OCI-LY7 (cell line): Measurements from ENCODE around the gene NUP43. TPM values are rescaled to one million over a fixed set of nuclear protein-coding genes. Genes with fewer than 3 reads are reported as not detected.

Source experiments
- BruUV-seq: library from RNA; stranded (reverse); fragments of 400-500 nt; replicated peaks from 2 replicates; lab custom pipeline; 2021; lab: Mats Ljungman, UMichigan
- CTCF ChIA-PET: fragments of 300-600 bp; sonication (Branson Sonifier 250); formaldehyde crosslinking; loops from one replicate; lab custom pipeline; 2022; ENCODE audit warnings: antibody characterized with exemption; ENCODE audit not compliant: unreplicated experiment; lab: Charles Lee
- POLR2A ChIA-PET: fragments of 300-600 bp; sonication (Branson Sonifier 250); formaldehyde crosslinking; loops from one replicate; lab custom pipeline; 2022; ENCODE audit warnings: antibody characterized with exemption; lab: Charles Lee
- DNase-seq: peaks from one replicate; pipeline ENCODE4 v3.0.0-alpha.2; 2015; ENCODE audit warnings: low spot score
- H2AFZ ChIP-seq: fragments of 200-600 bp; sonication (generic), shearing (Covaris generic); 2 replicates; pipeline ENCODE4 v1.6.1; 2014; ENCODE audit warnings: mild to moderate bottlenecking, antibody characterized with exemption, low read length, moderate library complexity
- H3K27ac ChIP-seq: fragments of 200-600 bp; sonication (generic); 2 replicates; pipeline ENCODE4 v1.5.1; 2014; ENCODE audit warnings: mixed run types, low read depth, mild to moderate bottlenecking, moderate library complexity, low read length, inconsistent platforms; ENCODE audit not compliant: poor library complexity, severe bottlenecking
- H3K36me3 ChIP-seq: fragments of 200-600 bp; sonication (generic); 2 replicates; pipeline ENCODE4 v1.6.1; 2014; ENCODE audit warnings: mild to moderate bottlenecking, antibody characterized with exemption, low read length, moderate library complexity, mixed read lengths; ENCODE audit not compliant: insufficient read depth
- H3K4me1 ChIP-seq: fragments of 200-600 bp; sonication (generic); 2 replicates; pipeline ENCODE4 v1.5.1; 2014; ENCODE audit warnings: mild to moderate bottlenecking, low read length; ENCODE audit not compliant: insufficient read depth, poor library complexity, severe bottlenecking
- H3K4me2 ChIP-seq: fragments of 200-600 bp; sonication (generic); 2 replicates; pipeline ENCODE4 v1.6.1; 2014; ENCODE audit warnings: mild to moderate bottlenecking, low read length
- H3K4me3 ChIP-seq: fragments of 200-600 bp; sonication (generic); 2 replicates; pipeline ENCODE4 v1.5.1; 2014; ENCODE audit warnings: mild to moderate bottlenecking, low read depth, low read length; ENCODE audit not compliant: poor library complexity, severe bottlenecking
- H3K79me2 ChIP-seq: fragments of 200-600 bp; sonication (generic); 2 replicates; pipeline ENCODE4 v1.6.1; 2016; ENCODE audit warnings: low read depth, mild to moderate bottlenecking, low read length, moderate library complexity, mixed read lengths; ENCODE audit not compliant: insufficient read depth
- H3K9me2 ChIP-seq: fragments of 200-600 bp; sonication (generic); 2 replicates; pipeline ENCODE4 v1.6.1; 2016; ENCODE audit warnings: mild to moderate bottlenecking, low read length, mixed read lengths; ENCODE audit not compliant: insufficient read depth
- H3K9me3 ChIP-seq: fragments of 200-600 bp; sonication (generic); 2 replicates; pipeline ENCODE4 v1.6.1; 2014; ENCODE audit warnings: mild to moderate bottlenecking, mixed run types, low read length, mixed read lengths
- H4K20me1 ChIP-seq: fragments of 200-600 bp; sonication (generic); 2 replicates; pipeline ENCODE4 v1.6.1; 2014; ENCODE audit warnings: mild to moderate bottlenecking, antibody characterized with exemption, low read length, moderate library complexity, mixed read lengths; ENCODE audit not compliant: insufficient read depth
- EZH2phosphoT487 ChIP-seq: fragments of 200-600 bp; sonication (generic); IDR thresholded peaks from 2 replicates; pipeline ENCODE4 v1.6.1; 2018; ENCODE audit warnings: low read depth, borderline replicate concordance, mild to moderate bottlenecking, mixed run types, antibody characterized with exemption, low read length, moderate library complexity, mixed read lengths
- intact Hi-C: fragments of 100-400 bp; cut with micrococcal nuclease; formaldehyde crosslinking; loops from one replicate; pipeline ENCODE4 v1.10.0; 2022; ENCODE audit not compliant: unreplicated experiment
- total RNA-seq, 2 experiments: library from RNA; depleted of rRNA in 1 of 2; stranded (reverse); fragments of >200 nt in 1 of 2; shearing (Covaris generic) in 1 of 2; gene quantifications; 2 replicates each; pipeline ENCODE4 v1.2.3, GENCODE V29; 2014 to 2022
- TF ChIP-seq, protein P1 (sequence below): fragments of 200-600 bp; sonication (generic); conservative IDR thresholded peaks from 2 replicates; pipeline ENCODE4 v1.5.1; 2014; ENCODE audit warnings: mild to moderate bottlenecking, antibody characterized with exemption, low read length, moderate library complexity, mixed read lengths

NUP43 gene
- total RNA-seq, 2 experiments from 2014 or later, result 28.6 to 73.0 TPM

DNA sequence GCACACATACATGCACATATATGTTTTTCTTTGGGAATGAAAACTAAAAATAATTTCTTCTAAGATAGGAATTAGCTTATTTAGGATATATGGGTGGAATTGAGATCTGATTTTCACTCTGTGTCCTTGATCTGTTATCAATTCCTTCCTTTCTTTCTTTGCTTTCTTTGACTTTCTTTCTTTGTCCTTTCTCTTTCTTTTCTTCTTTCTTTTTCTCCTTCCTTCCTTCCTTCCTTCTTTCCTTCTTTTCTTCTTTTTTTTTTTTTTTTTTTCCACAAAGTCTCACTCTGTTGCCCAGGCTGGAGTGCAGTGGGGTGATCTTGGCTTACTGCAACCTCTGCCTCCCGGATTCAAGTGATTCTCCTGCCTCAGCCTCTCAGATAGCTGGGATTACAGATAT, 31.3 kb upstream of the NUP43 start:
- intact Hi-C loops, result no loop called here
- Histone ChIP-seq H3K9me3 (no peaks in the 10 kb centered on the region), H4K20me1 (no peaks in the 10 kb centered on the region), H3K9me2 (no peaks in the 10 kb centered on the region), H2AFZ (no peak overlapping the region), H3K4me3 (no peak overlapping the region), H3K36me3 (peaks cover 90% of the 10 kb centered on the region), H3K4me2 (no peak overlapping the region), H3K27ac (no peak overlapping the region), H3K4me1 (no peaks in the 10 kb centered on the region), H3K79me2 (peaks cover 5% of the 10 kb centered on the region; the same call in 1 of the 2 replicates)
- ChIA-PET POLR2A (interaction anchor here (0.6 to 1.1 kb wide), 6 partner anchors 14 to 379 kb away, joined by 3 to 5 read pairs (median 3); no protein-coding TSS in a partner anchor), CTCF (no interaction called here)
- BruUV-seq, result no TSS peak
- no peak for TF ChIP-seq EZH2phosphoT487
- TF ChIP-seq, protein P1, sequence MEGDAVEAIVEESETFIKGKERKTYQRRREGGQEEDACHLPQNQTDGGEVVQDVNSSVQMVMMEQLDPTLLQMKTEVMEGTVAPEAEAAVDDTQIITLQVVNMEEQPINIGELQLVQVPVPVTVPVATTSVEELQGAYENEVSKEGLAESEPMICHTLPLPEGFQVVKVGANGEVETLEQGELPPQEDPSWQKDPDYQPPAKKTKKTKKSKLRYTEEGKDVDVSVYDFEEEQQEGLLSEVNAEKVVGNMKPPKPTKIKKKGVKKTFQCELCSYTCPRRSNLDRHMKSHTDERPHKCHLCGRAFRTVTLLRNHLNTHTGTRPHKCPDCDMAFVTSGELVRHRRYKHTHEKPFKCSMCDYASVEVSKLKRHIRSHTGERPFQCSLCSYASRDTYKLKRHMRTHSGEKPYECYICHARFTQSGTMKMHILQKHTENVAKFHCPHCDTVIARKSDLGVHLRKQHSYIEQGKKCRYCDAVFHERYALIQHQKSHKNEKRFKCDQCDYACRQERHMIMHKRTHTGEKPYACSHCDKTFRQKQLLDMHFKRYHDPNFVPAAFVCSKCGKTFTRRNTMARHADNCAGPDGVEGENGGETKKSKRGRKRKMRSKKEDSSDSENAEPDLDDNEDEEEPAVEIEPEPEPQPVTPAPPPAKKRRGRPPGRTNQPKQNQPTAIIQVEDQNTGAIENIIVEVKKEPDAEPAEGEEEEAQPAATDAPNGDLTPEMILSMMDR, result no peak
- no peak for DNase-seq

DNA sequence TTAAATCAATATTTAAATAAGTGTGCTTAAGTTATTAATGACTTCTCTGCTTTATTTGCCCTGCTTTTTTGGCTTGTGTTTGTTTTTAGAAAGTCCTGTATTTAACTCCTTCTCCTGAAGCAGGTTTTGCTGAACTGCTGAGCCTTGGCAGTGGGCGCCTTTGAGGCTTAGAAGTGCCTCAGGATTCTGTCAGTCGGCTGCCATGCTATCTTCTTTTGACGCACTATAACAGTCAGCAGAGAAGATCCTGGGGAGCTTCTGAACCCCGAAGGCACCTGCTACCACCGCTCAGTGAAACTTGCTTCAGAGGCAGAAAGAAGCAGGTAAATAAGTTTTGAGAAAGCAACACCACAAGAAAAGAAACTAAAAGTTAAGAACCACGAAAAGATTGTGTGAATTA, 25.6 kb upstream of the NUP43 start:
- peaks cover 96% of the 10 kb centered on the region for H3K36me3 ChIP-seq
- H3K79me2 ChIP-seq, result peaks cover 33% of the 10 kb centered on the region
- no peak overlapping the region for H3K27ac ChIP-seq
- H3K9me3 ChIP-seq, result 0 out of 2 replicates have a peak, but pooled peaks cover 7% of the 10 kb centered on the region
- intact Hi-C loops, result no loop called here
- H3K9me2 ChIP-seq, result no peaks in the 10 kb centered on the region
- no peak overlapping the region for H2AFZ ChIP-seq
- POLR2A ChIA-PET, result no interaction called here
- no peak overlapping the region for H3K4me3 ChIP-seq
- no peak overlapping the region for H3K4me2 ChIP-seq
- CTCF ChIA-PET, result no interaction called here
- no peak for DNase-seq
- no peaks in the 10 kb centered on the region for H3K4me1 ChIP-seq
- no peak for TF ChIP-seq EZH2phosphoT487
- TF ChIP-seq, protein P1, result no peak
- BruUV-seq, result no TSS peak
- no peaks in the 10 kb centered on the region for H4K20me1 ChIP-seq

DNA sequence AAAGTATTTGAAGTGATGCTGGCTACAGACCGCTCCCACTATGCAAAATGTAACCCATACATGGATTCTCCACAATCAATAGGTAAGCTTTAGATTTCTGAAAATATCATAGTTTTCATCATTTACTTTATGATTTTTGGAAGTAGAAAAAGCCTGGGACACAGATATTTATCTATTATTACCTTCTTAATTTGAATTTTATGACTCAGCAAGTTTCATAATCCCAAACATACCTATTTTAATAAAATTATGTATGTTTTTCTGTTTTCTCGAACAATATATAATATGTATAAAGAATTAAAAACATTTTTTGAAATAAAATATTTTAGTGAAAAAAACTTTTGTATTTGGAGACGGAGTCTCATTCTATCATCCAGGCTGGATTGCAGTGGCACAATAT, 24.9 kb upstream of the NUP43 start:
- Histone ChIP-seq H3K9me3 (peaks cover 14% of the 10 kb centered on the region), H3K36me3 (peaks cover 96% of the 10 kb centered on the region), H3K9me2 (no peaks in the 10 kb centered on the region), H3K4me3 (no peak overlapping the region), H4K20me1 (no peaks in the 10 kb centered on the region), H3K27ac (no peak overlapping the region), H3K4me1 (no peaks in the 10 kb centered on the region), H2AFZ (no peak overlapping the region), H3K79me2 (peaks cover 41% of the 10 kb centered on the region), H3K4me2 (no peak overlapping the region)
- CTCF ChIA-PET, result interaction anchor here (0.7 kb wide), 1 partner anchor 261 kb away, joined by 3 read pairs; no protein-coding TSS in a partner anchor
- BruUV-seq, result no TSS peak
- TF ChIP-seq, protein P1, result no peak
- no peak for TF ChIP-seq EZH2phosphoT487
- POLR2A ChIA-PET, result interaction anchor here (1.2 kb wide), 1 partner anchor 178 kb away, joined by 4 read pairs; no protein-coding TSS in a partner anchor
- intact Hi-C loops, result no loop called here
- DNase-seq, result no peak
